Measurements from ENCODE around the gene VAV3. TPM values are rescaled to one million over a fixed set of nuclear protein-coding genes. Genes with fewer than 3 reads are reported as not detected.

The VAV3 gene
- total RNA-seq, 2 experiments from 2014 or later, result 2.3 to 8.3 TPM

- ChIA-PET CTCF (ENCODE audit: unreplicated experiment) (no interaction called here), POLR2A (no interaction called here)
- Histone ChIP-seq H3K36me3 (ENCODE audit: insufficient read depth, low read length) (no peaks in the 10 kb centered on the region), H3K4me2 (ENCODE audit: low read length) (no peak overlapping the region), H4K20me1 (ENCODE audit: insufficient read depth, low read length) (no peaks in the 10 kb centered on the region), H2AFZ (ENCODE audit: low read length) (no peak overlapping the region), H3K79me2 (ENCODE audit: insufficient read depth, low read depth, low read length) (no peaks in the 10 kb centered on the region), H3K9me2 (ENCODE audit: insufficient read depth, low read length) (no peaks in the 10 kb centered on the region), H3K9me3 (ENCODE audit: low read length) (no peaks in the 10 kb centered on the region), H3K4me1 (ENCODE audit: insufficient read depth, low read length, poor library complexity, severe bottlenecking) (no peaks in the 10 kb centered on the region), H3K27ac (ENCODE audit: low read depth, low read length, poor library complexity, severe bottlenecking) (no peak overlapping the region), H3K4me3 (ENCODE audit: low read depth, low read length, poor library complexity, severe bottlenecking) (no peak overlapping the region)
- DNase-seq (ENCODE audit: low spot score), result no peak
- no TSS peak for BruUV-seq (replicated peaks)
- intact Hi-C loops (cut with micrococcal nuclease; ENCODE audit: unreplicated experiment), result no loop called here
- TF ChIP-seq, protein P1, sequence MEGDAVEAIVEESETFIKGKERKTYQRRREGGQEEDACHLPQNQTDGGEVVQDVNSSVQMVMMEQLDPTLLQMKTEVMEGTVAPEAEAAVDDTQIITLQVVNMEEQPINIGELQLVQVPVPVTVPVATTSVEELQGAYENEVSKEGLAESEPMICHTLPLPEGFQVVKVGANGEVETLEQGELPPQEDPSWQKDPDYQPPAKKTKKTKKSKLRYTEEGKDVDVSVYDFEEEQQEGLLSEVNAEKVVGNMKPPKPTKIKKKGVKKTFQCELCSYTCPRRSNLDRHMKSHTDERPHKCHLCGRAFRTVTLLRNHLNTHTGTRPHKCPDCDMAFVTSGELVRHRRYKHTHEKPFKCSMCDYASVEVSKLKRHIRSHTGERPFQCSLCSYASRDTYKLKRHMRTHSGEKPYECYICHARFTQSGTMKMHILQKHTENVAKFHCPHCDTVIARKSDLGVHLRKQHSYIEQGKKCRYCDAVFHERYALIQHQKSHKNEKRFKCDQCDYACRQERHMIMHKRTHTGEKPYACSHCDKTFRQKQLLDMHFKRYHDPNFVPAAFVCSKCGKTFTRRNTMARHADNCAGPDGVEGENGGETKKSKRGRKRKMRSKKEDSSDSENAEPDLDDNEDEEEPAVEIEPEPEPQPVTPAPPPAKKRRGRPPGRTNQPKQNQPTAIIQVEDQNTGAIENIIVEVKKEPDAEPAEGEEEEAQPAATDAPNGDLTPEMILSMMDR (conservative IDR thresholded peaks at IDR 0.05; ENCODE audit: low read length), result no peak
- no peak for TF ChIP-seq EZH2phosphoT487 (IDR thresholded peaks at IDR 0.05; ENCODE audit: borderline replicate concordance, low read depth, low read length)
Measured at GRCh38 chr1:107698161-107698560, 266.8 kb downstream of the VAV3 start.

DNA sequence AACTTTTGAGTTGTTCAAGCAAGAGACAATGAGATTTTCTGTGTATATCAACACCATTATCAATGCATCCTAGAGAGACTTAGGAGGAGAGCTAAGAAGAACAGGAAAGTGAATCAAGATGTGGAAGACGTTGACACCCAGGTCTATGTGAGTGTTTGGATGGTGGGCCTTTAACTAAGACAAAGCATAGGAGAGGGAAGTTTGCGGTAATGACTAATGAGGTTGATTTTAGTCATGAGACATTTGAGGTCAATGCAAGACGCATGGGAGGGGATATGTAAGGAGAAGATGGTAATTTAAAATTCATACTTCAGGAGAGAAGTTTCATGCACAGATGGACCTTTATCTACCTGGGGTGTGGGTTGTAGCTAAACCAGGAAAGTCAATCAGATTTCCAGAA lies 269.6 kb downstream of the VAV3 start:
- intact Hi-C loops (cut with micrococcal nuclease; ENCODE audit: unreplicated experiment), result no loop called here

More for the DNA sequence above, 269.6 kb downstream of the VAV3 start:
- H3K79me2 ChIP-seq (ENCODE audit: insufficient read depth, low read depth, low read length), result no peaks in the 10 kb centered on the region
- BruUV-seq (replicated peaks), result no TSS peak
- no peaks in the 10 kb centered on the region for H3K36me3 ChIP-seq (ENCODE audit: insufficient read depth, low read length)
- no peaks in the 10 kb centered on the region for H3K9me2 ChIP-seq (ENCODE audit: insufficient read depth, low read length)
- H2AFZ ChIP-seq (ENCODE audit: low read length), result no peak overlapping the region
- DNase-seq (ENCODE audit: low spot score), result no peak
- no peak overlapping the region for H3K4me2 ChIP-seq (ENCODE audit: low read length)
- no peak overlapping the region for H3K27ac ChIP-seq (ENCODE audit: low read depth, low read length, poor library complexity, severe bottlenecking)
- H3K9me3 ChIP-seq (ENCODE audit: low read length), result no peaks in the 10 kb centered on the region
- TF ChIP-seq EZH2phosphoT487 (IDR thresholded peaks at IDR 0.05; ENCODE audit: borderline replicate concordance, low read depth, low read length), result no peak
- TF ChIP-seq, protein P1 (conservative IDR thresholded peaks at IDR 0.05; ENCODE audit: low read length), result no peak
- H3K4me1 ChIP-seq (ENCODE audit: insufficient read depth, low read length, poor library complexity, severe bottlenecking), result no peaks in the 10 kb centered on the region
- H4K20me1 ChIP-seq (ENCODE audit: insufficient read depth, low read length), result no peaks in the 10 kb centered on the region
- no peak overlapping the region for H3K4me3 ChIP-seq (ENCODE audit: low read depth, low read length, poor library complexity, severe bottlenecking)
- ChIA-PET POLR2A (interaction anchor here (0.6 kb wide), 1 partner anchor 1196 kb away, joined by 3 read pairs; no protein-coding TSS in a partner anchor), CTCF (ENCODE audit: unreplicated experiment) (no interaction called here)

All from OCI-LY7 (cell line).